CD14-positive monocyte (primary cell): Measurements from ENCODE around the gene DYRK3. TPM values are rescaled to one million over a fixed set of nuclear protein-coding genes. Genes with fewer than 3 reads are reported as not detected.

ENCODE experiments used
- DNase-seq, 3 donors: peaks; one replicate each; pipeline ENCODE4 v3.0.0-alpha.2; 2011 to 2022
- H2AFZ ChIP-seq: 2 replicates; pipeline ENCODE4 v1.6.0; 2012; ENCODE audit warnings: mild to moderate bottlenecking, low read depth, low read length, inconsistent platforms; ENCODE audit not compliant: insufficient read depth, poor library complexity, severe bottlenecking
- H3K27ac ChIP-seq, 2 donors: 1 replicate in 1 of 2; 2 replicates in 1 of 2; pipeline ENCODE4 v1.5.1; 2012 to 2013; ENCODE audit warnings: low read length in 2 of 2, control low read depth in 1 of 2, inconsistent platforms in 1 of 2, low read depth in 1 of 2, mild to moderate bottlenecking in 1 of 2
- H3K27me3 ChIP-seq, 2 donors: one replicate each; pipeline versions ENCODE4 v1.6.0 to v1.6.1; 2011 to 2013; ENCODE audit warnings: low read length in 2 of 2; ENCODE audit not compliant: control insufficient read depth in 2 of 2, insufficient read depth in 2 of 2
- H3K36me3 ChIP-seq, 2 donors: replicated peaks in 1 of 2; 1 replicate in 1 of 2; 2 replicates in 1 of 2; pipeline versions ENCODE4 v1.5.1 to v1.6.1; 2012 to 2013; ENCODE audit warnings: low read length in 2 of 2, control low read depth in 1 of 2, inconsistent platforms in 1 of 2, mild to moderate bottlenecking in 1 of 2; ENCODE audit not compliant: insufficient read depth in 2 of 2, control insufficient read depth in 1 of 2
- H3K4me1 ChIP-seq, 2 donors: 1 replicate in 1 of 2; 2 replicates in 1 of 2; pipeline versions ENCODE4 v1.5.1 to v1.6.1; 2012 to 2013; ENCODE audit warnings: low read length in 2 of 2, control low read depth in 1 of 2, inconsistent platforms in 1 of 2, mild to moderate bottlenecking in 1 of 2, moderate library complexity in 1 of 2; ENCODE audit not compliant: insufficient read depth in 2 of 2, control insufficient read depth in 1 of 2
- H3K4me2 ChIP-seq: replicated peaks from 2 replicates; pipeline ENCODE3; 2012; ENCODE audit warnings: low read length, moderate library complexity, mild to moderate bottlenecking; ENCODE audit not compliant: poor library complexity, severe bottlenecking; ENCODE audit errors: extremely low read depth
- H3K4me3 ChIP-seq, 3 experiments: fragments of 200-600 bp in 1 of 3; sonication (generic) in 1 of 3; replicated peaks in 1 of 3; 1 replicate in 2 of 3; 2 replicates in 1 of 3; pipeline ENCODE4 v1.5.1; 2011 to 2013; ENCODE audit warnings: low read length in 3 of 3, mild to moderate bottlenecking in 3 of 3, control low read depth in 2 of 3, low read depth in 2 of 3, inconsistent platforms in 1 of 3, moderate library complexity in 1 of 3
- H3K79me2 ChIP-seq: 2 replicates; pipeline ENCODE4 v1.6.0; 2012; ENCODE audit warnings: mild to moderate bottlenecking, control low read depth, inconsistent platforms, low read length, moderate library complexity; ENCODE audit not compliant: insufficient read depth
- H3K9ac ChIP-seq: 2 replicates; pipeline ENCODE4 v1.6.0; 2017; ENCODE audit warnings: low read length, mild to moderate bottlenecking; ENCODE audit not compliant: insufficient read depth, poor library complexity, severe bottlenecking
- H3K9me3 ChIP-seq, 2 donors: replicated peaks in 1 of 2; 1 replicate in 1 of 2; 2 replicates in 1 of 2; pipeline versions ENCODE4 v1.5.1 to v1.6.1; 2012 to 2013; ENCODE audit warnings: low read length in 2 of 2, control low read depth in 1 of 2; ENCODE audit not compliant: control insufficient read depth in 1 of 2, insufficient read depth in 1 of 2
- H4K20me1 ChIP-seq: 2 replicates; pipeline ENCODE4 v1.6.0; 2012; ENCODE audit warnings: mild to moderate bottlenecking, low read length, control low read depth, moderate library complexity; ENCODE audit not compliant: insufficient read depth
- H3K27ac Mint-ChIP-seq, 7 donors: one replicate each; pipeline ENCODE4 v1.8.0; 2020; ENCODE audit warnings: mild to moderate bottlenecking in 7 of 7, mixed read lengths in 7 of 7, moderate library complexity in 6 of 7, inconsistent platforms in 2 of 7
- H3K27me3 Mint-ChIP-seq, 3 donors: one replicate each; pipeline ENCODE4 v1.8.0; 2021 to 2022; ENCODE audit warnings: low read depth in 3 of 3, mild to moderate bottlenecking in 3 of 3, mixed read lengths in 3 of 3, moderate library complexity in 3 of 3, inconsistent platforms in 1 of 3
- H3K36me3 Mint-ChIP-seq, 2 donors: one replicate each; pipeline ENCODE4 v1.8.0; 2020; ENCODE audit warnings: mixed read lengths in 2 of 2, inconsistent platforms in 1 of 2, mild to moderate bottlenecking in 1 of 2
- H3K4me1 Mint-ChIP-seq: one replicate; pipeline ENCODE4 v1.8.0; 2020; ENCODE audit warnings: mild to moderate bottlenecking, mixed read lengths
- H3K4me3 Mint-ChIP-seq, 2 donors: one replicate each; pipeline ENCODE4 v1.8.0; 2020; ENCODE audit warnings: mild to moderate bottlenecking in 2 of 2, mixed read lengths in 2 of 2, moderate library complexity in 1 of 2
- H3K9me3 Mint-ChIP-seq, 7 donors: one replicate each; pipeline ENCODE4 v1.8.0; 2020 to 2022; ENCODE audit warnings: mixed read lengths in 7 of 7, mild to moderate bottlenecking in 6 of 7, moderate library complexity in 6 of 7, inconsistent platforms in 2 of 7
- WGBS: methylation state at CpG from one replicate; pipeline ENCODE4 v1.1.5; 2013; ENCODE audit warnings: missing lambda C conversion rate; ENCODE audit not compliant: insufficient coverage; 5-methylcytosine and 5-hydroxymethylcytosine counted together
- intact Hi-C, 2 donors: fragments of 100-400 bp; cut with micrococcal nuclease; formaldehyde crosslinking; loops; one replicate each; pipeline versions ENCODE4 v1.15.0 to v1.15.1; 2023
- polyA plus RNA-seq, 3 donors: library from polyadenylated mRNA; depleted of rRNA in 1 of 3; unstranded in 2 of 3; stranded (reverse) in 1 of 3; fragments of 300-500 nt in 2 of 3; fragments of >200 nt in 1 of 3; fragmentation: Illumina TruSeq in 2 of 3; gene quantifications; 1 replicate in 2 of 3; 2 replicates in 1 of 3; pipeline ENCODE4 v1.2.3, GENCODE V29; 2012 to 2021
- TF ChIP-seq, protein P1 (sequence below): fragments of 200-600 bp; IDR thresholded peaks from one replicate; pipeline ENCODE4 v1.8.0; 2022; ENCODE audit warnings: antibody characterized with exemption, mild to moderate bottlenecking

DYRK3 gene
- polyA plus RNA-seq, 3 donors: 0.13 TPM; not detected in 2

DNA sequence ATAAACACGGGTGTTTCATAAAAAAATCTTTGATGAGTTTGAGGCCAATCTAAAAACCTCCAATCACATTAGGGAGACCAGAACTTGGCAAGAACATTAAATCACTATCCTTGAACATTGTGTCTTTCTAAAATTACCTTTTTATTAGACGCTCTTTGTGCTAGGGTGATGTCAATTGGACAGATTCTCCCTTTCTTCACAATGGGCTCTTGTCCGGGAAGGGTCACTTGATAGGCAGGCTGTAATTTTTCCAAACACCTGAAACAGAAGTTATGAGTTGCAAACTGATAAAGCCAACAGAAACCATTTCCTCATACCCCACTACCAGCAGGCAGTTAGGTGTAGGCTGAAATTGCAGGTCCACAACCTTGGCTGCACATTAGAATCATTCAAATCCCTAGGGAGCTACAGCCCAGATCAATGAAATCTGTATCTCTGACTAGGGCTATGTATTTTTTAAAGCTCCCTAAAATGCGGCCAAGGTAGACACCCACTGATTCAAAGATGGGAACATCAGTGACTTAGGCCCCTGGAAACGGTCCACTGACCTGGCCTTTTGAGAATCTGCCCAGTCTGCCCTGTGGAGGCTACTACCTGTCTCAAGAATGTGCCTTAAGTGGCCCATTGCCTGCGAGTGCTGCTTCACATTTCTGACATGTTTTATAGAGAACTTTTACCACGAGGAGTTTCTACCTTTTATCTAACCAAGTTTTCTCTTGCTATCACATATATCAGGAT is 39.6 kb upstream of the DYRK3 start:
- Mint-ChIP-seq H3K9me3 (no peaks in the 10 kb centered on the region), H3K27ac (no peak overlapping the region), H3K36me3 (peaks cover 70 to 76% of the 10 kb centered on the region in 2 donors), H3K4me1 (no peaks in the 10 kb centered on the region), H3K4me3 (no peak overlapping the region), H3K27me3 (no peaks in the 10 kb centered on the region)
- no peaks in the 10 kb centered on the region for H3K27me3 ChIP-seq
- intact Hi-C loops: no loop called here
- H3K4me1 ChIP-seq: no peaks in the 10 kb centered on the region
- H3K27ac ChIP-seq: no peak overlapping the region
- no peak overlapping the region for H3K4me3 ChIP-seq
- no peaks in the 10 kb centered on the region for H3K9me3 ChIP-seq
- peaks cover 15% of the 10 kb centered on the region for H4K20me1 ChIP-seq
- H3K9ac ChIP-seq: no peak overlapping the region
- WGBS: 100% methylated on average over 3 of the region's 7 CpGs
- TF ChIP-seq, protein P1, sequence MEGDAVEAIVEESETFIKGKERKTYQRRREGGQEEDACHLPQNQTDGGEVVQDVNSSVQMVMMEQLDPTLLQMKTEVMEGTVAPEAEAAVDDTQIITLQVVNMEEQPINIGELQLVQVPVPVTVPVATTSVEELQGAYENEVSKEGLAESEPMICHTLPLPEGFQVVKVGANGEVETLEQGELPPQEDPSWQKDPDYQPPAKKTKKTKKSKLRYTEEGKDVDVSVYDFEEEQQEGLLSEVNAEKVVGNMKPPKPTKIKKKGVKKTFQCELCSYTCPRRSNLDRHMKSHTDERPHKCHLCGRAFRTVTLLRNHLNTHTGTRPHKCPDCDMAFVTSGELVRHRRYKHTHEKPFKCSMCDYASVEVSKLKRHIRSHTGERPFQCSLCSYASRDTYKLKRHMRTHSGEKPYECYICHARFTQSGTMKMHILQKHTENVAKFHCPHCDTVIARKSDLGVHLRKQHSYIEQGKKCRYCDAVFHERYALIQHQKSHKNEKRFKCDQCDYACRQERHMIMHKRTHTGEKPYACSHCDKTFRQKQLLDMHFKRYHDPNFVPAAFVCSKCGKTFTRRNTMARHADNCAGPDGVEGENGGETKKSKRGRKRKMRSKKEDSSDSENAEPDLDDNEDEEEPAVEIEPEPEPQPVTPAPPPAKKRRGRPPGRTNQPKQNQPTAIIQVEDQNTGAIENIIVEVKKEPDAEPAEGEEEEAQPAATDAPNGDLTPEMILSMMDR: no peak
- DNase-seq: no peak
- no peaks in the 10 kb centered on the region for H3K79me2 ChIP-seq
- peaks cover 66 to 94% of the 10 kb centered on the region in 2 donors for H3K36me3 ChIP-seq
- H2AFZ ChIP-seq: no peak overlapping the region
- H3K4me2 ChIP-seq: no peak overlapping the region

DNA sequence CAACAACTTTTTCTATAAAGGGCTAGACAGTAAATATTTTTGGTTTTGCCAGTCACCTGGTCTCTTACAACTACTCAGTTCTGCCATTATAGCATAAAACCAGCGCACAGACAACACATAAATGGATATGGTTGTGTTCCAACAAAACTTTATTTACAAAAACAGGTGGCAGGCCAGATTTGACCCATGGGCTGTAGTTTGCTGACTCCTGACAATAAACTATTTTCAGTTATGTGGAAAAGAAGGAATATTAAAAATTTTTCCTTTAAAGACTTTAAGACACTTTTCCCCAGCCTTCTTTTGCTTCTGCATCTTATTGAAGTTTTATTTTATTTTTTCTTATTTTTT is 39.0 kb upstream of the DYRK3 start:
- H3K27ac Mint-ChIP-seq: no peak overlapping the region

More for the DNA sequence above, 39.0 kb upstream of the DYRK3 start:
- H4K20me1 ChIP-seq: peaks cover 10% of the 10 kb centered on the region
- H3K27me3 Mint-ChIP-seq: no peaks in the 10 kb centered on the region
- no peak overlapping the region for H2AFZ ChIP-seq
- H3K4me3 ChIP-seq: no peak overlapping the region
- no peaks in the 10 kb centered on the region for H3K4me1 Mint-ChIP-seq
- no peaks in the 10 kb centered on the region for H3K9me3 ChIP-seq
- peaks cover 68 to 94% of the 10 kb centered on the region in 2 donors for H3K36me3 ChIP-seq
- no CpG with 5 or more reads among the region's 1 CpG for WGBS
- H3K79me2 ChIP-seq: no peaks in the 10 kb centered on the region
- no peaks in the 10 kb centered on the region for H3K27me3 ChIP-seq
- H3K27ac ChIP-seq: no peak overlapping the region
- no peaks in the 10 kb centered on the region for H3K9me3 Mint-ChIP-seq
- TF ChIP-seq, protein P1: no peak
- H3K4me2 ChIP-seq: no peak overlapping the region
- no peak overlapping the region for H3K4me3 Mint-ChIP-seq
- DNase-seq: no peak
- no peaks in the 10 kb centered on the region for H3K4me1 ChIP-seq
- intact Hi-C loops: no loop called here
- peaks cover 74 to 80% of the 10 kb centered on the region in 2 donors for H3K36me3 Mint-ChIP-seq
- H3K9ac ChIP-seq: no peak overlapping the region
